Liver (tissue), 9 donors: ENCODE measurements around the gene RER1. TPM values are rescaled to one million over a fixed set of nuclear protein-coding genes. Genes with fewer than 3 reads are reported as not detected.

Source experiments
- DNase-seq: peaks from one replicate; pipeline ENCODE4 v3.0.0-alpha.2; 2017; ENCODE audit warnings: low spot score
- H3K27ac ChIP-seq, 2 donors: one replicate each; pipeline ENCODE4 v1.7.0; 2013; ENCODE audit warnings: inconsistent platforms in 2 of 2, low read length in 2 of 2, control low read depth in 1 of 2, low read depth in 1 of 2, mild to moderate bottlenecking in 1 of 2
- H3K27me3 ChIP-seq, 4 donors: one replicate each; pipeline versions ENCODE4 v1.6.1 to v1.7.0; 2013; ENCODE audit warnings: low read length in 3 of 4, inconsistent platforms in 1 of 4, mild to moderate bottlenecking in 1 of 4, moderate library complexity in 1 of 4; ENCODE audit not compliant: control insufficient read depth in 4 of 4, insufficient read depth in 4 of 4
- H3K36me3 ChIP-seq, 4 donors: one replicate each; pipeline versions ENCODE4 v1.6.1 to v1.7.0; 2013; ENCODE audit warnings: low read length in 3 of 4, mild to moderate bottlenecking in 3 of 4, low read depth in 1 of 4, moderate library complexity in 1 of 4; ENCODE audit not compliant: control insufficient read depth in 4 of 4, insufficient read depth in 3 of 4
- H3K4me1 ChIP-seq, 4 donors: one replicate each; pipeline versions ENCODE4 v1.6.1 to v1.7.0; 2013; ENCODE audit warnings: low read length in 3 of 4, mild to moderate bottlenecking in 3 of 4, moderate library complexity in 1 of 4; ENCODE audit not compliant: control insufficient read depth in 4 of 4, insufficient read depth in 4 of 4
- H3K4me3 ChIP-seq, 3 donors: one replicate each; pipeline versions ENCODE4 v1.6.1 to v1.7.0; 2013; ENCODE audit warnings: low read length in 3 of 3, control low read depth in 1 of 3, low read depth in 1 of 3, mild to moderate bottlenecking in 1 of 3
- H3K9ac ChIP-seq, 2 donors: one replicate each; pipeline ENCODE4 v1.7.0; 2013; ENCODE audit warnings: low read length in 2 of 2, mild to moderate bottlenecking in 2 of 2, moderate library complexity in 2 of 2, control low read depth in 1 of 2, low read depth in 1 of 2
- H3K9me3 ChIP-seq, 4 donors: one replicate each; pipeline versions ENCODE4 v1.6.1 to v1.7.0; 2013; ENCODE audit warnings: low read length in 3 of 4; ENCODE audit not compliant: control insufficient read depth in 4 of 4
- EGR1 ChIP-seq, 2 donors: IDR thresholded peaks; 2 replicates each; pipeline ENCODE4 v1.6.1; 2016 to 2018; ENCODE audit warnings: antibody characterized with exemption in 2 of 2, low read depth in 2 of 2
- FOXA1 ChIP-seq: IDR thresholded peaks from 2 replicates; pipeline ENCODE4 v1.6.1; 2016; ENCODE audit warnings: antibody characterized with exemption
- FOXA2 ChIP-seq: IDR thresholded peaks from 2 replicates; pipeline ENCODE4 v1.6.1; 2016; ENCODE audit warnings: antibody characterized with exemption
- GABPA ChIP-seq, 2 donors: IDR thresholded peaks in 1 of 2; conservative IDR thresholded peaks in 1 of 2; 2 replicates each; pipeline ENCODE4 v1.6.1; 2016; ENCODE audit warnings: antibody characterized with exemption in 2 of 2, mild to moderate bottlenecking in 1 of 2, moderate library complexity in 1 of 2
- HNF4A ChIP-seq, 2 donors: conservative IDR thresholded peaks; 2 replicates each; pipeline ENCODE4 v1.6.1; 2016; ENCODE audit warnings: antibody characterized with exemption in 2 of 2, mild to moderate bottlenecking in 2 of 2
- HNF4G ChIP-seq: IDR thresholded peaks from 2 replicates; pipeline ENCODE4 v1.6.1; 2016; ENCODE audit warnings: antibody characterized with exemption
- JUND ChIP-seq, 2 donors: IDR thresholded peaks; 2 replicates each; pipeline ENCODE4 v1.6.1; 2016; ENCODE audit warnings: antibody characterized with exemption in 2 of 2
- NR2F2 ChIP-seq: IDR thresholded peaks from 2 replicates; pipeline ENCODE4 v1.6.1; 2016; ENCODE audit warnings: antibody characterized with exemption
- RAD21 ChIP-seq, 2 donors: IDR thresholded peaks; 2 replicates each; pipeline ENCODE4 v1.6.1; 2016; ENCODE audit warnings: antibody characterized with exemption in 2 of 2, mild to moderate bottlenecking in 2 of 2
- RXRA ChIP-seq, 2 donors: IDR thresholded peaks; 2 replicates each; pipeline ENCODE4 v1.6.1; 2017 to 2018; ENCODE audit warnings: antibody characterized with exemption in 2 of 2, mild to moderate bottlenecking in 1 of 2
- SP1 ChIP-seq: IDR thresholded peaks from 2 replicates; pipeline ENCODE4 v1.6.1; 2018; ENCODE audit warnings: antibody characterized with exemption, mild to moderate bottlenecking
- TAF1 ChIP-seq: conservative IDR thresholded peaks from 2 replicates; pipeline ENCODE4 v1.6.1; 2016; ENCODE audit warnings: antibody characterized with exemption, mild to moderate bottlenecking
- YY1 ChIP-seq: IDR thresholded peaks from 2 replicates; pipeline ENCODE4 v1.6.1; 2016; ENCODE audit warnings: antibody characterized with exemption, mild to moderate bottlenecking
- WGBS: extraction: QIAGEN DNeasy Blood & Tissue Kit; methylation state at CpG from one replicate; pipeline ENCODE4 v1.1.7; 2013; 5-methylcytosine and 5-hydroxymethylcytosine counted together
- polyA plus RNA-seq, 2 donors: library from polyadenylated mRNA; stranded (reverse) in 1 of 2; unstranded in 1 of 2; fragments of 200-250 nt in 1 of 2; fragments of >200 nt in 1 of 2; fragmentation: Nextera tagmentation in 1 of 2; extraction: Ambion mirVana in 1 of 2; gene quantifications; one replicate each; pipeline versions ENCODE4 v1.2.1 to v1.2.3, GENCODE V29; 2013 to 2015
- total RNA-seq, 2 donors: library from RNA; depleted of rRNA; stranded (reverse); fragments of >200 nt; gene quantifications; one replicate each; pipeline ENCODE4 v1.2.3, GENCODE V29; 2014
- TF ChIP-seq, protein P1 (sequence below): IDR thresholded peaks from 2 replicates; pipeline ENCODE4 v1.6.1; 2016; ENCODE audit warnings: antibody characterized with exemption
- TF ChIP-seq, protein P2 (sequence below): IDR thresholded peaks from 2 replicates; pipeline ENCODE4 v1.6.1; 2016; ENCODE audit warnings: antibody characterized with exemption
- TF ChIP-seq, protein P3 (sequence below): fragments of 150-350 bp; IDR thresholded peaks from 2 replicates; pipeline ENCODE4 v1.5.1; 2017; ENCODE audit warnings: improper control_type of control experiment, low read depth, low read length; ENCODE audit not compliant: missing input control
- TF ChIP-seq, protein P4 (sequence below): IDR thresholded peaks from 2 replicates; pipeline ENCODE4 v1.6.1; 2016; ENCODE audit warnings: antibody characterized with exemption
- TF ChIP-seq, protein P5 (sequence below): IDR thresholded peaks from 2 replicates; pipeline ENCODE4 v1.6.1; 2016; ENCODE audit warnings: antibody characterized with exemption, mild to moderate bottlenecking
- donor health status: healthy.
- donor health status: healthy.
- donor health status: healthy.
- donor health status: healthy.
- donor health status: healthy.

RER1 gene
- total and polyA plus RNA-seq, 4 donors, result 43.5 to 142 (median 89.7) TPM

DNA sequence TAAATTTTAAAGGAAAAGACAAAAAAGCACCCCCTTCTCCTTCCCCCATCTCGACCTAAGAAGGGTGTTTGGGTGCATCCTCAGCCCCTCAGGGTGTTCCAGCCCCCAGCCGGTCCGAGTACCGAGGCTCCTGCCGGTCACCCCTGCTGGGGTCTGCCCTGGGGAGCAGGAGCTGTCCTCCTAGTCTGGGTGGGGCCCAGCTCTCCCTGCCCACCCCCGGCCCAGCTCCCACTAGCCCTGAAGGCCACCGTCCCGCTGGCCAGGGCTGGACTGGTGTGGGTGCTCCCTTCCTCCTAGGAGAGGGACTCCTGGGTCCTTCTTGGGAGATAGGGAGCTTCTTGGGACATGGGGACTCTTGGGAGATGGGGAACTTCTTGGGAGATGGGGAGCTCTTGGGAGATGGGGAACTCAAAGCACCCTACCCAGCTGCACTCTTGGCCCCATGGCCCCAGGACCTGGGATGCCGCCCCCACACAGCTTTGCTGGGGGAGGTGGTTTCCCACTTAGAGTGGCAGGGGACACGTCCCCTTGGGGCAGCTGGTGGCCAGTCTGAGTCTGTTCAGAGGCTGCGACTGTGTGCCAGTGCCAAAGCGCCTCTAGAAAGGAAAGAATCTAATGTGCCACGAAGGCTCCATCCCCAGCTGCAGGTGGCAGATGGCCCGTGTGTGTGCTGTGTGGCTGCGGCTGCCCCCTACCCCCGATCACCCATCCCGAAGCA lies 44.8 kb upstream of the RER1 start (continued):
- TF ChIP-seq, protein P1, sequence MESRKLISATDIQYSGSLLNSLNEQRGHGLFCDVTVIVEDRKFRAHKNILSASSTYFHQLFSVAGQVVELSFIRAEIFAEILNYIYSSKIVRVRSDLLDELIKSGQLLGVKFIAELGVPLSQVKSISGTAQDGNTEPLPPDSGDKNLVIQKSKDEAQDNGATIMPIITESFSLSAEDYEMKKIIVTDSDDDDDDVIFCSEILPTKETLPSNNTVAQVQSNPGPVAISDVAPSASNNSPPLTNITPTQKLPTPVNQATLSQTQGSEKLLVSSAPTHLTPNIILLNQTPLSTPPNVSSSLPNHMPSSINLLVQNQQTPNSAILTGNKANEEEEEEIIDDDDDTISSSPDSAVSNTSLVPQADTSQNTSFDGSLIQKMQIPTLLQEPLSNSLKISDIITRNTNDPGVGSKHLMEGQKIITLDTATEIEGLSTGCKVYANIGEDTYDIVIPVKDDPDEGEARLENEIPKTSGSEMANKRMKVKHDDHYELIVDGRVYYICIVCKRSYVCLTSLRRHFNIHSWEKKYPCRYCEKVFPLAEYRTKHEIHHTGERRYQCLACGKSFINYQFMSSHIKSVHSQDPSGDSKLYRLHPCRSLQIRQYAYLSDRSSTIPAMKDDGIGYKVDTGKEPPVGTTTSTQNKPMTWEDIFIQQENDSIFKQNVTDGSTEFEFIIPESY, result no peak
- TF ChIP-seq TAF1, result no peak
- TF ChIP-seq, protein P2, sequence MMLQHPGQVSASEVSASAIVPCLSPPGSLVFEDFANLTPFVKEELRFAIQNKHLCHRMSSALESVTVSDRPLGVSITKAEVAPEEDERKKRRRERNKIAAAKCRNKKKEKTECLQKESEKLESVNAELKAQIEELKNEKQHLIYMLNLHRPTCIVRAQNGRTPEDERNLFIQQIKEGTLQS, result no peak

DNA sequence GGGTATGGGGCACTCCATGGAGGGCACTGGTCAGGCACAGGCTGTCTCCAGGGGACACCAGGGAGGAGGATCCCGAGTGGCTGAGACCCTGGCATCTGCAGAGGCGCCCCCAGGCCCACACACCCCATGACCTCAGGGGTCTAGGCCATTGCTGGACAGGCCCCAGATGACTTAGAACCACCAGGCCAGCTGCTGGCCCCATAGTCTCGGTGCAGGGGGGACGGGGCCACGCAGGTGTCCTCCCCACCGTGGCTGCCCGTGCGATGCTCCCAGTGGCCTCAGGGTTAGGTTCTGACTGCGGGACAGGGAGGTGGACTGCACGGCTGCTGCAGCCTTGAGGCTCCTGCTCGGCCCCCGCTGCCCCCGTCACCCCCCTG lies 44.2 kb upstream of the RER1 start:
- no peak overlapping the region for H3K27ac ChIP-seq
- WGBS, result 88% methylated on average over 13 of the region's 13 CpGs
- H3K4me1 ChIP-seq, result no peaks in the 10 kb centered on the region
- TF ChIP-seq HNF4G, result no peak
- no peak for TF ChIP-seq TAF1
- TF ChIP-seq YY1, result no peak
- no peak for TF ChIP-seq EGR1 (IDR thresholded peaks at IDR 0.05; ENCODE audit: low read depth in 2 of 2)
- no peak for TF ChIP-seq FOXA2
- no peak for TF ChIP-seq HNF4A (conservative IDR thresholded peaks at IDR 0.05)
- TF ChIP-seq, protein P2, result no peak
- no peak for TF ChIP-seq RAD21 (IDR thresholded peaks at IDR 0.05)
- no peak for TF ChIP-seq RXRA (IDR thresholded peaks at IDR 0.05)
- TF ChIP-seq NR2F2, result no peak
- TF ChIP-seq, protein P3, sequence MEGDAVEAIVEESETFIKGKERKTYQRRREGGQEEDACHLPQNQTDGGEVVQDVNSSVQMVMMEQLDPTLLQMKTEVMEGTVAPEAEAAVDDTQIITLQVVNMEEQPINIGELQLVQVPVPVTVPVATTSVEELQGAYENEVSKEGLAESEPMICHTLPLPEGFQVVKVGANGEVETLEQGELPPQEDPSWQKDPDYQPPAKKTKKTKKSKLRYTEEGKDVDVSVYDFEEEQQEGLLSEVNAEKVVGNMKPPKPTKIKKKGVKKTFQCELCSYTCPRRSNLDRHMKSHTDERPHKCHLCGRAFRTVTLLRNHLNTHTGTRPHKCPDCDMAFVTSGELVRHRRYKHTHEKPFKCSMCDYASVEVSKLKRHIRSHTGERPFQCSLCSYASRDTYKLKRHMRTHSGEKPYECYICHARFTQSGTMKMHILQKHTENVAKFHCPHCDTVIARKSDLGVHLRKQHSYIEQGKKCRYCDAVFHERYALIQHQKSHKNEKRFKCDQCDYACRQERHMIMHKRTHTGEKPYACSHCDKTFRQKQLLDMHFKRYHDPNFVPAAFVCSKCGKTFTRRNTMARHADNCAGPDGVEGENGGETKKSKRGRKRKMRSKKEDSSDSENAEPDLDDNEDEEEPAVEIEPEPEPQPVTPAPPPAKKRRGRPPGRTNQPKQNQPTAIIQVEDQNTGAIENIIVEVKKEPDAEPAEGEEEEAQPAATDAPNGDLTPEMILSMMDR, result no peak
- no peak for TF ChIP-seq SP1
- no peak for TF ChIP-seq FOXA1
- H3K9me3 ChIP-seq, result no peaks in the 10 kb centered on the region
- H3K36me3 ChIP-seq, result no peaks in the 10 kb centered on the region
- no peaks in the 10 kb centered on the region for H3K27me3 ChIP-seq
- H3K9ac ChIP-seq, result no peak overlapping the region
- no peak for DNase-seq
- H3K4me3 ChIP-seq, result no peak overlapping the region

DNA sequence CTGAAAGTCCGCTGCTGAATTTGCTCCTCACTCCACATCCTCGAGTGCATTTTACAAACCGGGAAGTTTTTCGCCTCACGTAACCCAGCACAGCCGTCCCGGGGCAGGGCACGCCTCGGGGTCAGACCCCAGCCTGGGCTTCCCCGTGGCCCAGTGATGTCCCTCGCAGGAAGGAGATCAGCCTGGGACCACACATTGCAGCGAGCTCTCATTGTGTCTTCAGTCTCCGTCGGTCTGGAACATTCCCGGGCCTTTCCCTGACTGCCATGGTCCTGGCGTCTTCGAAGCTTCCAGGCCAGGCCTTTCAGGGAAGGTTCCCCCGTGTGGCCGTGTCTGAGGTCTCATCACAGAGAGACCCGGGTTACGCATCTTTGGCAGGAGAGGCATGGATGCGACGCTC lies 43.7 kb upstream of the RER1 start:
- Histone ChIP-seq H3K9me3 (no peaks in the 10 kb centered on the region), H3K36me3 (no peaks in the 10 kb centered on the region), H3K4me1 (no peaks in the 10 kb centered on the region), H3K27ac (no peak overlapping the region), H3K4me3 (no peak overlapping the region), H3K27me3 (no peaks in the 10 kb centered on the region), H3K9ac (no peak overlapping the region)
- DNase-seq, result no peak
- WGBS, result 84% methylated on average over 23 of the region's 23 CpGs
- TF ChIP-seq YY1 (no peak), HNF4G (no peak), FOXA1 (no peak), HNF4A (conservative IDR thresholded peaks at IDR 0.05) (no peak), GABPA (IDR thresholded peaks at IDR 0.05 in 1 of 2, conservative IDR thresholded peaks at IDR 0.05 in 1 of 2) (no peak), SP1 (no peak), JUND (IDR thresholded peaks at IDR 0.05) (no peak), RAD21 (IDR thresholded peaks at IDR 0.05) (no peak), FOXA2 (no peak), TAF1 (no peak), NR2F2 (no peak), EGR1 (IDR thresholded peaks at IDR 0.05; ENCODE audit: low read depth in 2 of 2) (no peak)
- TF ChIP-seq, protein P4, sequence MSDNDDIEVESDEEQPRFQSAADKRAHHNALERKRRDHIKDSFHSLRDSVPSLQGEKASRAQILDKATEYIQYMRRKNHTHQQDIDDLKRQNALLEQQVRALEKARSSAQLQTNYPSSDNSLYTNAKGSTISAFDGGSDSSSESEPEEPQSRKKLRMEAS, result no peak
- TF ChIP-seq, protein P3, result no peak
- TF ChIP-seq, protein P5, sequence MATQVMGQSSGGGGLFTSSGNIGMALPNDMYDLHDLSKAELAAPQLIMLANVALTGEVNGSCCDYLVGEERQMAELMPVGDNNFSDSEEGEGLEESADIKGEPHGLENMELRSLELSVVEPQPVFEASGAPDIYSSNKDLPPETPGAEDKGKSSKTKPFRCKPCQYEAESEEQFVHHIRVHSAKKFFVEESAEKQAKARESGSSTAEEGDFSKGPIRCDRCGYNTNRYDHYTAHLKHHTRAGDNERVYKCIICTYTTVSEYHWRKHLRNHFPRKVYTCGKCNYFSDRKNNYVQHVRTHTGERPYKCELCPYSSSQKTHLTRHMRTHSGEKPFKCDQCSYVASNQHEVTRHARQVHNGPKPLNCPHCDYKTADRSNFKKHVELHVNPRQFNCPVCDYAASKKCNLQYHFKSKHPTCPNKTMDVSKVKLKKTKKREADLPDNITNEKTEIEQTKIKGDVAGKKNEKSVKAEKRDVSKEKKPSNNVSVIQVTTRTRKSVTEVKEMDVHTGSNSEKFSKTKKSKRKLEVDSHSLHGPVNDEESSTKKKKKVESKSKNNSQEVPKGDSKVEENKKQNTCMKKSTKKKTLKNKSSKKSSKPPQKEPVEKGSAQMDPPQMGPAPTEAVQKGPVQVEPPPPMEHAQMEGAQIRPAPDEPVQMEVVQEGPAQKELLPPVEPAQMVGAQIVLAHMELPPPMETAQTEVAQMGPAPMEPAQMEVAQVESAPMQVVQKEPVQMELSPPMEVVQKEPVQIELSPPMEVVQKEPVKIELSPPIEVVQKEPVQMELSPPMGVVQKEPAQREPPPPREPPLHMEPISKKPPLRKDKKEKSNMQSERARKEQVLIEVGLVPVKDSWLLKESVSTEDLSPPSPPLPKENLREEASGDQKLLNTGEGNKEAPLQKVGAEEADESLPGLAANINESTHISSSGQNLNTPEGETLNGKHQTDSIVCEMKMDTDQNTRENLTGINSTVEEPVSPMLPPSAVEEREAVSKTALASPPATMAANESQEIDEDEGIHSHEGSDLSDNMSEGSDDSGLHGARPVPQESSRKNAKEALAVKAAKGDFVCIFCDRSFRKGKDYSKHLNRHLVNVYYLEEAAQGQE, result no peak
